H1 (cell line): ENCODE measurements around the gene PTPRR. TPM values are rescaled to one million over a fixed set of nuclear protein-coding genes. Genes with fewer than 3 reads are reported as not detected.

ENCODE experiments used
- GTF2F1 ChIP-seq: IDR thresholded peaks from 2 replicates; pipeline ENCODE4 v1.6.1; 2012; ENCODE audit warnings: low read depth, low read length, improper control_type of control experiment, borderline replicate concordance
- POU5F1 ChIP-seq: IDR thresholded peaks from 2 replicates; pipeline ENCODE4 v1.6.1; 2011; ENCODE audit warnings: low read depth, mild to moderate bottlenecking, low read length, moderate library complexity
- RBBP5 ChIP-seq: IDR thresholded peaks from 2 replicates; pipeline ENCODE4 v1.7.1; 2012; ENCODE audit warnings: low read depth, mild to moderate bottlenecking, inconsistent platforms, low read length, moderate library complexity, borderline replicate concordance
- RXRA ChIP-seq: IDR thresholded peaks from 2 replicates; pipeline ENCODE4 v1.6.1; 2011; ENCODE audit warnings: low read depth, mild to moderate bottlenecking, low read length, moderate library complexity; ENCODE audit not compliant: insufficient read depth
- polyA plus RNA-seq, 7 experiments: library from polyadenylated mRNA; depleted of rRNA in 3 of 7; stranded (reverse) in 5 of 7; unstranded in 2 of 7; fragments of >200 nt in 5 of 7; fragments of 200-250 nt in 2 of 7; gene quantifications; 1 replicate in 5 of 7; 2 replicates in 1 of 7; 4 replicates in 1 of 7; pipeline versions ENCODE4 v1.2.1 to v1.2.3, GENCODE V29; 2011 to 2013; ENCODE audit warnings: missing spikeins in 2 of 7, mixed read lengths in 2 of 7
- total RNA-seq: library from RNA; stranded (reverse); fragmentation: NEBNext Ultra II Directional; extraction: Animal tissue kit (Norgen Biotek cat#: 25700); gene quantifications from 2 replicates; pipeline ENCODE4 v1.2.1, GENCODE V29; 2021

The PTPRR gene
- total and polyA plus RNA-seq, 2 of the 8 experiments (the other 6 are each of a cell fraction or from before 2014, with no cell fraction given), result 0.07 to 0.35 TPM

DNA sequence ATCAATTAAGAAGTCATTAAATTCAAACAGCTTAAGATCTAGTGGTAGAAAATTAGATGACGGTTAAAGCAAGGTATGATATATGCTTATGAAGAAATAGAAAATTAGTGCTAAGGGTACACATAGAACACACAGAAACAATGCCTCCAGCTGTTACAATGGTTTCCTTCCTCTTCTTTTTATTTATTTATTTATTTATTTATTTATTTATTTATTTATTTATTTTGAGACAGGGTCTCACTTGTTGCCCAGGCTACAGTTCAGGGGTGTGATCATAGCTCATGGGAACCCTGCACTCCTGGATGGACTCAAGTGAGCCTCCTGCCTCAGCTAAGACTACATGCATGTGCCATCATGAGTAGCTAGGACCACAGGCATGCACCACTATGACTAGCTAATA, 34.9 kb upstream of the PTPRR start (continued):
- TF ChIP-seq POU5F1, result no peak
- no peak for TF ChIP-seq RBBP5
- TF ChIP-seq GTF2F1, result no peak
- TF ChIP-seq RXRA, result no peak
